ENCODE results near the gene FCF1. TPM values are rescaled to one million over a fixed set of nuclear protein-coding genes. Genes with fewer than 3 reads are reported as not detected.

FCF1 gene
- total and polyA plus RNA-seq, 2 donors from 2014 or later: 19.7 to 49.6 TPM

- Histone ChIP-seq H3K4me1 (ENCODE audit: control insufficient read depth in 2 of 3, insufficient read depth in 2 of 3, low read depth in 1 of 3, low read length in 3 of 3) (peaks cover 4 to 10% (median 6%) of the 10 kb centered on the region in 3 donors), H3K27me3 (ENCODE audit: control insufficient read depth, insufficient read depth, low read length) (no peaks in the 10 kb centered on the region), H3K9me3 (ENCODE audit: control insufficient read depth in 2 of 3, insufficient read depth in 1 of 3, low read length in 3 of 3) (no peaks in the 10 kb centered on the region), H3K4me3 (ENCODE audit: low read length in 3 of 3) (no peak overlapping the region), H3K9ac (ENCODE audit: low read length in 3 of 3) (no peak overlapping the region), H3K36me3 (ENCODE audit: control insufficient read depth in 2 of 3, insufficient read depth in 3 of 3, low read length in 3 of 3) (peaks cover 0 to 2% (median 2%) of the 10 kb centered on the region in 3 donors), H3K27ac (ENCODE audit: low read depth in 2 of 2, low read length in 2 of 2) (no peak overlapping the region)
- no peak for TF ChIP-seq CTCF (IDR thresholded peaks at IDR 0.05; ENCODE audit: borderline replicate concordance, extremely low read depth, insufficient read depth)
- DNase-seq (no peak), FAIRE-seq (no peak)
- intact Hi-C loops (cut with DNase I): no loop called here
Observed at GRCh38 chr14:74710480-74710879, 2.5 kb upstream of the FCF1 start.

GRCh38 chr14:74711651-74712050 lies 1.3 kb upstream of the FCF1 start:
- TF ChIP-seq CTCF (IDR thresholded peaks at IDR 0.05; ENCODE audit: borderline replicate concordance, extremely low read depth, insufficient read depth): no peak
- no peak overlapping the region for H3K27ac ChIP-seq (ENCODE audit: low read depth in 2 of 2, low read length in 2 of 2)
- intact Hi-C loops (cut with DNase I): no loop called here
- H3K9me3 ChIP-seq (ENCODE audit: control insufficient read depth in 2 of 3, insufficient read depth in 1 of 3, low read length in 3 of 3): no peaks in the 10 kb centered on the region
- H3K36me3 ChIP-seq (ENCODE audit: control insufficient read depth in 2 of 3, insufficient read depth in 3 of 3, low read length in 3 of 3): peaks cover 4 to 11% (median 4%) of the 10 kb centered on the region in 3 donors
- H3K9ac ChIP-seq (ENCODE audit: low read length in 3 of 3): no peak overlapping the region
- no peaks in the 10 kb centered on the region for H3K27me3 ChIP-seq (ENCODE audit: control insufficient read depth, insufficient read depth, low read length)
- DNase-seq (no peak), FAIRE-seq (no peak)
- peak overlapping the region in 1 of 3 donors; percentile 40 for H3K4me3 ChIP-seq (ENCODE audit: low read length in 3 of 3)
- H3K4me1 ChIP-seq (ENCODE audit: control insufficient read depth in 2 of 3, insufficient read depth in 2 of 3, low read depth in 1 of 3, low read length in 3 of 3): peaks cover 0 to 7% (median 4%) of the 10 kb centered on the region in 3 donors

- intact Hi-C loops (cut with DNase I): no loop called here
- H3K36me3 ChIP-seq (ENCODE audit: control insufficient read depth in 2 of 3, insufficient read depth in 3 of 3, low read length in 3 of 3): peaks cover 4 to 22% (median 9%) of the 10 kb centered on the region in 3 donors
- peak overlapping the region; percentile 65 to 69 for H3K27ac ChIP-seq (ENCODE audit: low read depth in 2 of 2, low read length in 2 of 2)
Observed at GRCh38 chr14:74713395-74713735, 421 bp downstream of the FCF1 start.

More at GRCh38 chr14:74713395-74713735, 421 bp downstream of the FCF1 start:
- Histone ChIP-seq H3K4me3 (ENCODE audit: low read length in 3 of 3) (peak overlapping the region; percentile 95 to 100 (median 95)), H3K27me3 (ENCODE audit: control insufficient read depth, insufficient read depth, low read length) (no peaks in the 10 kb centered on the region), H3K9me3 (ENCODE audit: control insufficient read depth in 2 of 3, insufficient read depth in 1 of 3, low read length in 3 of 3) (no peaks in the 10 kb centered on the region), H3K4me1 (ENCODE audit: control insufficient read depth in 2 of 3, insufficient read depth in 2 of 3, low read depth in 1 of 3, low read length in 3 of 3) (peaks cover 0 to 6% (median 4%) of the 10 kb centered on the region in 3 donors), H3K9ac (ENCODE audit: low read length in 3 of 3) (peak overlapping the region; percentile 92 to 100 (median 94))
- no peak for DNase-seq
- no peak for TF ChIP-seq CTCF (IDR thresholded peaks at IDR 0.05; ENCODE audit: borderline replicate concordance, extremely low read depth, insufficient read depth)
- no peak for FAIRE-seq
